ENCODE data around the gene DRD4.

GRCh38 chr11:687751-688150 is 50.7 kb downstream of the DRD4 start:
- TF ChIP-seq, protein P1, sequence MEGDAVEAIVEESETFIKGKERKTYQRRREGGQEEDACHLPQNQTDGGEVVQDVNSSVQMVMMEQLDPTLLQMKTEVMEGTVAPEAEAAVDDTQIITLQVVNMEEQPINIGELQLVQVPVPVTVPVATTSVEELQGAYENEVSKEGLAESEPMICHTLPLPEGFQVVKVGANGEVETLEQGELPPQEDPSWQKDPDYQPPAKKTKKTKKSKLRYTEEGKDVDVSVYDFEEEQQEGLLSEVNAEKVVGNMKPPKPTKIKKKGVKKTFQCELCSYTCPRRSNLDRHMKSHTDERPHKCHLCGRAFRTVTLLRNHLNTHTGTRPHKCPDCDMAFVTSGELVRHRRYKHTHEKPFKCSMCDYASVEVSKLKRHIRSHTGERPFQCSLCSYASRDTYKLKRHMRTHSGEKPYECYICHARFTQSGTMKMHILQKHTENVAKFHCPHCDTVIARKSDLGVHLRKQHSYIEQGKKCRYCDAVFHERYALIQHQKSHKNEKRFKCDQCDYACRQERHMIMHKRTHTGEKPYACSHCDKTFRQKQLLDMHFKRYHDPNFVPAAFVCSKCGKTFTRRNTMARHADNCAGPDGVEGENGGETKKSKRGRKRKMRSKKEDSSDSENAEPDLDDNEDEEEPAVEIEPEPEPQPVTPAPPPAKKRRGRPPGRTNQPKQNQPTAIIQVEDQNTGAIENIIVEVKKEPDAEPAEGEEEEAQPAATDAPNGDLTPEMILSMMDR (conservative IDR thresholded peaks at IDR 0.05; ENCODE audit: low read depth, low read length): no peak
- TF ChIP-seq EZH2 (IDR thresholded peaks at IDR 0.05; ENCODE audit: low read length, unreplicated experiment) (no peak), EZH2phosphoT487 (IDR thresholded peaks at IDR 0.05; ENCODE audit: borderline replicate concordance, low read length) (no peak)
